Panc1 (cell line): ENCODE results near the gene CAST. TPM values are rescaled to one million over a fixed set of nuclear protein-coding genes. Genes with fewer than 3 reads are reported as not detected.
A peak's percentile ranks its signal among the peaks of the same experiment; 100 is the strongest.

Source experiments
- ATAC-seq: fragments of 200-7000 bp; cut with Tn5 transposase; 2 replicates; pipeline ENCODE4 v1.9.1; 2020; ENCODE audit warnings: mild to moderate bottlenecking, moderate library complexity
- BruUV-seq: library from RNA; stranded (reverse); fragments of 400-500 nt; replicated peaks from 2 replicates; lab custom pipeline; 2021; lab: Mats Ljungman, UMichigan
- CTCF ChIA-PET: fragments of 300-600 bp; sonication (Branson Sonifier 250); formaldehyde crosslinking; loops from one replicate; lab custom pipeline; 2022; ENCODE audit warnings: antibody characterized with exemption; lab: Charles Lee
- POLR2A ChIA-PET: fragments of 300-600 bp; sonication (Branson Sonifier 250); formaldehyde crosslinking; loops from one replicate; lab custom pipeline; 2022; ENCODE audit warnings: antibody characterized with exemption; lab: Charles Lee
- DNase-seq: peaks from one replicate; pipeline ENCODE4 v3.0.0-alpha.2; 2010; ENCODE audit warnings: low read depth, low spot score
- H3K27ac ChIP-seq: 2 replicates; pipeline ENCODE4 v1.5.1; 2011; ENCODE audit warnings: mild to moderate bottlenecking, low read length, inconsistent platforms
- H3K27me3 ChIP-seq: fragments of 200-500 bp; sonication (Bioruptor generic); 2 replicates; pipeline ENCODE4 v1.6.0; 2014; ENCODE audit warnings: low read length, inconsistent platforms; ENCODE audit not compliant: control insufficient read depth, insufficient read depth
- H3K36me3 ChIP-seq: fragments of 200-500 bp; sonication (Bioruptor generic); 2 replicates; pipeline ENCODE4 v1.5.1; 2014; ENCODE audit warnings: inconsistent platforms, mild to moderate bottlenecking, low read length, moderate library complexity; ENCODE audit not compliant: control insufficient read depth, insufficient read depth
- H3K4me1 ChIP-seq: 2 replicates; pipeline ENCODE4 v1.5.1; 2011; ENCODE audit warnings: inconsistent platforms, mild to moderate bottlenecking, low read length, moderate library complexity; ENCODE audit not compliant: control insufficient read depth, insufficient read depth
- H3K4me3 ChIP-seq, 2 experiments: 2 replicates each; pipeline ENCODE4 v1.5.1; 2011 to 2012; ENCODE audit warnings: low read depth in 2 of 2, low read length in 2 of 2, mild to moderate bottlenecking in 2 of 2, inconsistent platforms in 1 of 2, moderate library complexity in 1 of 2
- H3K9me3 ChIP-seq: fragments of 200-500 bp; sonication (Bioruptor generic); 2 replicates; pipeline ENCODE4 v1.5.1; 2014; ENCODE audit warnings: low read depth, mild to moderate bottlenecking, inconsistent platforms, low read length, moderate library complexity; ENCODE audit not compliant: control insufficient read depth, insufficient read depth
- SIN3A ChIP-seq: IDR thresholded peaks from 2 replicates; pipeline ENCODE4 v1.6.1; 2012; ENCODE audit warnings: low read depth, mild to moderate bottlenecking, low read length, moderate library complexity, borderline replicate concordance; ENCODE audit not compliant: insufficient read depth
- TCF7L2 ChIP-seq: IDR thresholded peaks from 2 replicates; pipeline ENCODE4 v1.6.1; 2011; ENCODE audit warnings: mild to moderate bottlenecking, low read depth, low read length, inconsistent platforms
- in situ Hi-C: cut with HindIII; loops from 2 replicates; pipeline ENCODE4 v1.10.0; 2016; ENCODE audit warnings: low sequenced_read_pairs, low pct_unique_long_range_greater_than_20kb
- intact Hi-C: fragments of 100-400 bp; cut with micrococcal nuclease; formaldehyde crosslinking; loops from one replicate; pipeline ENCODE4 v1.10.0; 2022; ENCODE audit not compliant: unreplicated experiment
- total RNA-seq: library from RNA; stranded (reverse); gene quantifications from one replicate; pipeline ENCODE4 v1.2.1, GENCODE V29; 2021; ENCODE audit not compliant: unreplicated experiment
- TF ChIP-seq, protein P1 (sequence below), 2 experiments: IDR thresholded peaks; 2 replicates each; pipeline ENCODE4 v1.6.1; 2011 to 2012; ENCODE audit warnings: low read depth in 2 of 2, control low read depth in 1 of 2, low read length in 1 of 2, mild to moderate bottlenecking in 1 of 2, moderate library complexity in 1 of 2; ENCODE audit not compliant: insufficient read depth in 1 of 2

The CAST gene
- total RNA-seq, 1 experiment from 2014 or later: 212 TPM

DNA sequence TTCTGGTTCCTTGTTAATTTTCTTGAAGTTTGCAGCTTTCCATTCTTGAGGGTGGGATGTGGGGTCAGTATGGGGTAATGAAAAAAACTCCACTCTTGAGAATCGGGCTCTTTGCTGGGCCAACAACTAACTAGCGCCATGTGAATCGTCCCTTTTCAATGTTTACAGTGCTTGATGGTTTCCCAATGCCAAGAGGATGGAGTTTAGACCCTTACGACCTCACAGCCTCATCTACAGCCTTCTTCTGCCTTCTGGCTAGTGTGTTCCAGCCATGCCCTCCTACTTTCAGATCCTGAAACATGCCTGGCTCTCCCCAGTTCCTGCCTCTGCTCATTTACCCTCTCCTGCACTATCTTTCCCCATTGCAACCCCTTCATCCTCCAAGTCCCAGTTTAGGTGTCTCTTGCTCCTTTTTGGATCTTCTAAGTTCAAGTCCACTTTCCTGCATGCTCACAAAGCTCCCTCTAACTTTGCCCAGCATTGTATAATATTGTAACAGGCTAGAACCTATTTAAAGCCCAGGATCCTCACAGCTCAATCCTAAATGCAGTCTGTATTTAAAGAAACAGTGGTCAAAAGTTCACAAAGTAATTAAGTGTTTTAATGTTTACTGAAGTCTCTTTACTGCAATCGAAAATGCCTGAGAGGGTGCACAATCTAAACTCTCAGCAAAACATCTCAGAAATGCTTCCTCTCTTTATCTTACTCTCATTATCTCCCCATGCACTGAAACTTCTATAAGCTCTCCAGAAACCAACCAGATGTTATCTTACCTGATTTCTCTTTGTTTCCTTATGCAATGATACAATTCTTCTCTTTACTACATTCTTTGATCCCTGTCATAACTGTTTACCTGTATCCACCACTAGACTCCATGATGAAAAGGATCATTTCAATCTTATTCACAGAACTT is 20.6 kb upstream of the CAST start:
- H3K9me3 ChIP-seq: no peaks in the 10 kb centered on the region
- in situ Hi-C loops (no loop called here), intact Hi-C loops (no loop called here)
- H3K27me3 ChIP-seq: no peaks in the 10 kb centered on the region
- no peaks in the 10 kb centered on the region for H3K36me3 ChIP-seq
- no peaks in the 10 kb centered on the region for H3K4me1 ChIP-seq
- POLR2A ChIA-PET: interaction anchor here (0.6 kb wide), 1 partner anchor 807 kb away, joined by 3 read pairs; no protein-coding TSS in a partner anchor
- no peak overlapping the region for H3K27ac ChIP-seq
- H3K4me3 ChIP-seq: no peak overlapping the region
- TF ChIP-seq, protein P1, sequence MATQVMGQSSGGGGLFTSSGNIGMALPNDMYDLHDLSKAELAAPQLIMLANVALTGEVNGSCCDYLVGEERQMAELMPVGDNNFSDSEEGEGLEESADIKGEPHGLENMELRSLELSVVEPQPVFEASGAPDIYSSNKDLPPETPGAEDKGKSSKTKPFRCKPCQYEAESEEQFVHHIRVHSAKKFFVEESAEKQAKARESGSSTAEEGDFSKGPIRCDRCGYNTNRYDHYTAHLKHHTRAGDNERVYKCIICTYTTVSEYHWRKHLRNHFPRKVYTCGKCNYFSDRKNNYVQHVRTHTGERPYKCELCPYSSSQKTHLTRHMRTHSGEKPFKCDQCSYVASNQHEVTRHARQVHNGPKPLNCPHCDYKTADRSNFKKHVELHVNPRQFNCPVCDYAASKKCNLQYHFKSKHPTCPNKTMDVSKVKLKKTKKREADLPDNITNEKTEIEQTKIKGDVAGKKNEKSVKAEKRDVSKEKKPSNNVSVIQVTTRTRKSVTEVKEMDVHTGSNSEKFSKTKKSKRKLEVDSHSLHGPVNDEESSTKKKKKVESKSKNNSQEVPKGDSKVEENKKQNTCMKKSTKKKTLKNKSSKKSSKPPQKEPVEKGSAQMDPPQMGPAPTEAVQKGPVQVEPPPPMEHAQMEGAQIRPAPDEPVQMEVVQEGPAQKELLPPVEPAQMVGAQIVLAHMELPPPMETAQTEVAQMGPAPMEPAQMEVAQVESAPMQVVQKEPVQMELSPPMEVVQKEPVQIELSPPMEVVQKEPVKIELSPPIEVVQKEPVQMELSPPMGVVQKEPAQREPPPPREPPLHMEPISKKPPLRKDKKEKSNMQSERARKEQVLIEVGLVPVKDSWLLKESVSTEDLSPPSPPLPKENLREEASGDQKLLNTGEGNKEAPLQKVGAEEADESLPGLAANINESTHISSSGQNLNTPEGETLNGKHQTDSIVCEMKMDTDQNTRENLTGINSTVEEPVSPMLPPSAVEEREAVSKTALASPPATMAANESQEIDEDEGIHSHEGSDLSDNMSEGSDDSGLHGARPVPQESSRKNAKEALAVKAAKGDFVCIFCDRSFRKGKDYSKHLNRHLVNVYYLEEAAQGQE (IDR thresholded peaks at IDR 0.05; ENCODE audit: insufficient read depth in 1 of 2, low read depth in 2 of 2, low read length in 1 of 2): no peak
- peak; percentile 83 for TF ChIP-seq TCF7L2
- no peak for DNase-seq
- BruUV-seq: no TSS peak
- CTCF ChIA-PET: no interaction called here
- no peak for ATAC-seq

DNA sequence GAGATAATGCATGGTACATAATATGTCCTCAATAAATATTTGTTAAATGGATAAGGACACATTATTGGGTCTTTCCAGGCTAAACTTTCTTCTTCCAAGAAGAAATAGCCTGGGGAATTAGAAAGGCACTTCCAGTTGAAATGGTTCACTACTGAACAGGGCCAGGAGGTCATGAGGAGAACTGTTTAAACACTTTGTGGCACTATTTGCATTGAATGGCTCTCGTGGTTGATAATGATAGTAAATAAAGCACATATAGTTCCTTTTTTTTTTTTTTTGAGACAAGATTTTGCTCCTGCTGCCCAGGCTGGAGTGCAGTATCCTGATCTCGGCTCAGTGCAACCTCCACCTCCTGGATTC is 19.9 kb upstream of the CAST start:
- ATAC-seq: no peak; the same call in 1 of the 2 replicates
- POLR2A ChIA-PET: no interaction called here

DNA sequence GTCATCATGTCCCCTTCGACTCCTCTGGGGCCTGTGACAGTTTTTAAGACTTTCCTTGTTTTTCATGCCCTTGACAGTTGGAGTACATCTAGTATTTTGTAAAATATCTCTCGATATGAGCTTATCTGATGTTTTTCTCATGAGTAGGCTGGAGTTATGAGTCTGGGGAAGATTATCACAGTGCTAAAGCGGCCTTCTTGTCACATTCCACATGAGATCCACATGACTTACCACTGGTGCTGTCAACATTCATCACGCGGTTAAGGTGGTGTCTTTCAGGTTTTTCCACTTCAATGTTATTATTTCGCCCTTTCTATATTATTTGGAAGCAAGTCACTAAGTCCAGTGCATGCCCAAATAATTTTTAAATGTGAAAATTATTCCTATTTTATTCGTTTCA is 17.1 kb upstream of the CAST start:
- Histone ChIP-seq H3K4me3 (no peak overlapping the region), H3K9me3 (no peaks in the 10 kb centered on the region), H3K36me3 (no peaks in the 10 kb centered on the region), H3K4me1 (no peaks in the 10 kb centered on the region), H3K27me3 (no peaks in the 10 kb centered on the region), H3K27ac (no peak overlapping the region)
- ATAC-seq (no peak), DNase-seq (no peak)
- TF ChIP-seq, protein P1 (IDR thresholded peaks at IDR 0.05; ENCODE audit: insufficient read depth in 1 of 2, low read depth in 2 of 2, low read length in 1 of 2): no peak
- ChIA-PET POLR2A (no interaction called here), CTCF (no interaction called here)
- intact Hi-C loops (no loop called here), in situ Hi-C loops (no loop called here)
- no TSS peak for BruUV-seq

More for the DNA sequence above, 19.9 kb upstream of the CAST start:
- no peak for TF ChIP-seq SIN3A
- TF ChIP-seq TCF7L2: 0 out of 2 replicates have a peak, but pooled peaks have one; percentile 6
- H3K27ac ChIP-seq: no peak overlapping the region
- no TSS peak for BruUV-seq
- intact Hi-C loops: no loop called here
- H3K4me1 ChIP-seq: no peaks in the 10 kb centered on the region
- H3K27me3 ChIP-seq: no peaks in the 10 kb centered on the region
- CTCF ChIA-PET: interaction anchor here (0.7 kb wide), 1 partner anchor 11 kb away, joined by 5 read pairs; no protein-coding TSS in a partner anchor
- DNase-seq: no peak
- H3K4me3 ChIP-seq: no peak overlapping the region
- H3K36me3 ChIP-seq: no peaks in the 10 kb centered on the region
- in situ Hi-C loops: no loop called here
- H3K9me3 ChIP-seq: no peaks in the 10 kb centered on the region
